ENCODE results near the gene MAP2K7.
"Not testable (repeated sequence)": the region's sequence is repeated elsewhere in the genome, so short reads cannot be mapped to it uniquely, and the experiment has no call there.

The MAP2K7 gene

DNA sequence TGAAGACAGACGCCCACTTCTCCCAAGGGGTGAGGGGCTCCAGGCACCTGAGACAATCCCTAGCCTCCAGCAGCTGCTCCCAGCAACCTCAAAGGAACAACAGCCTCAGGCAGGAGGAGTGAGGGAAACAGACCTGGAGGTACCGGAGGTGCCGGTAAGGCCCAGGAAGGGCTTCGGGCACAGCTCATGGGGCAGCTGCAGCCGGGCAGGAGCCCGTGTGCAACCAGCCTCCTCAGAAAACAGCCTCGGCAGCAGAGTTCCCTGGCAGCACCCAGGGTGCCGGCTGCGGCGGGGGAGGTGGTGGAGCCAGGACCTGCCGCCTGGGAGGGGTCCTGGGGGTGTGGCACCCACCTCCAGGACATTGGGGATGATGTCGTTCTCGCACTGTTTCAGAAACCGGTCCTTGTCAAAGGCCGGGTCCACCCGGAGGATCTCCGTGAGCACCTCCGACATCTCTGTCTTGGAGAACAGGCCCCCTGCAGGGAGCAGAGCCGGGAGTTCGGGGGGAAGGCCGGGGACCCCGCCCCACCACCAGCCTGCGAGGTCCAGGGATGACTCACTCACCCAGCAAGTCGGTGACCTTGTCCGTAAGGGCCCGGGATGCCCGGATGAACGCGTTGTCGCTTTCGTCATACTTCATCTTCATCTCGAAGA is 28.7 kb downstream of the MAP2K7 start:
- no peak for DNase-seq

DNA sequence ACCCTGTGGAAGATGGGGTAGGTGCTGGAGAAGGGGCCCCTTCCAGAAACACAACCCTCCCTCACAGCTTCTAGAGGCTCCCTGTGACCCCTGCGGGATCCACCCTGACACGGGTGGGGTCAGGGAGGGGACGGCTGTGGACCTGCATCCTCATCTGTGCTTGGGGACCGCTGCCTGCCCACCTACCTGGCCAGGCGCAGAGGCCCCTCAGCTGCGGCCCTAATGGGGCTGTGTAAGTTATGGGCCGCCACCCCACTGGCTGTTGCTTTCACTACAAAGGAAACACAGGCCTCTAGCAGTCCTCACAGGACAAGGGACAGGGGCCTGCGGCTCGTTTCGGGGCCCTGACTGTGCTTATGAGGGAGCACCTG is 29.2 kb downstream of the MAP2K7 start:
- DNase-seq, result no peak

- DNase-seq, result no peak
Observed at GRCh38 chr19:7933411-7933810, 29.7 kb downstream of the MAP2K7 start.

- DNase-seq, result no peak
Observed at GRCh38 chr19:7933828-7934725, 30.4 kb downstream of the MAP2K7 start.

- no peak for DNase-seq
Observed at GRCh38 chr19:7934766-7935165, 31.1 kb downstream of the MAP2K7 start.

GRCh38 chr19:7940841-7941240 is 37.2 kb downstream of the MAP2K7 start:
- DNase-seq, result no peak

DNA sequence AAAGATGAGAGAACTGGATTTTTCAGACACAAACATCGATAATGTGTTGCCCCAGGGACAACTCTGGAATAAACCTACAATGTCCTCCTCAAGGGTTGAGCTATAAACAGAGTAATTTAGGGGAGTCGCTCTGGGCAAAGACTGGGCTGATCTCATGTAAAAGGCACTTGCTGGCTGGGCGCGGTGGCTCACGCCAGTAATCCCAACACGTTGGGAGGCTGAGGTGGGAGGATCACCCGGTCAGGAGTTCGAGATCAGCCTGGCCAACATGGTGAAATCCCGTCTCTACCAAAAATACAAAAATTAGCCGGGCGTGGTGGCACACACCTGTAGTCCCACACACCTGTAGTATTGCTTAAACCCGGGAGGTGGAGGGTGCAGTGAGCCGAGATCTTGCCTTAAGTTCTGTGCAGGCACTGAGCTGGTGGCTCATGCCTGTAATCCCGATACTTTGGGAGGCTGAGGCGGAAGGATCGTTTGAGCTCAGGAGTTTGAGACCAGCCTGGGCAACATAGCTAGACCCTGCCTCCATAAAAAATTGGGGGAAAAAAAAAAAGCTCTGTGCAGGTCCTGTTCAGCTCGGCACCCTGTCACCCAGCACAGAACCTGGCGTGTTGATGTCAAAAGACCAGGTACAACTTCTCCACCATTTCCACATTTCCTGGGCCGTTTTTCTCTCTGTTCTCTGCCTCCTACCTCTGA is 38.4 kb downstream of the MAP2K7 start:
- no peak for DNase-seq

DNA sequence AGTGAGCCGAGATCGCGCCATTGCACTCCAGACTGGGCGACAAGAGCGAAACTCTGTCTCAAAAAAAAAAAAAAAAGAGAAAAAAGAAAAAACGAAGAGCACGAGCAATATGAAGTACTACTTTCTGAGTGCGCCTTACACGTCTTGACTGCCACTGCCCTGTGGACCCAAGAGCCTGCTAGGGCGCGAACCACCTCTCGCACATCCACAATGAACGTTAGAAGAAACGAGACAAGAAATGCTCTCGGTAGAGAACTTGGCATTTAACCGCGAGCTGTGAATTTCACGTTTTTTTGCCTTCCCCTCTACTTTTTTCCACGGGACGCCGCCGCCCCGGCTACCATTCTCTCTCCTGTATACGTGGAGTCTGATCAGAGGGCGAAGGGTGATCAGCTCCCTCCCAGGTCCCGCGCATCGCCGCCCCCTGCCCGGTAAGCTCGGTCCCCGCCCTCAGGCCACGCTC is 39.3 kb downstream of the MAP2K7 start:
- DNase-seq, result no peak

DNA sequence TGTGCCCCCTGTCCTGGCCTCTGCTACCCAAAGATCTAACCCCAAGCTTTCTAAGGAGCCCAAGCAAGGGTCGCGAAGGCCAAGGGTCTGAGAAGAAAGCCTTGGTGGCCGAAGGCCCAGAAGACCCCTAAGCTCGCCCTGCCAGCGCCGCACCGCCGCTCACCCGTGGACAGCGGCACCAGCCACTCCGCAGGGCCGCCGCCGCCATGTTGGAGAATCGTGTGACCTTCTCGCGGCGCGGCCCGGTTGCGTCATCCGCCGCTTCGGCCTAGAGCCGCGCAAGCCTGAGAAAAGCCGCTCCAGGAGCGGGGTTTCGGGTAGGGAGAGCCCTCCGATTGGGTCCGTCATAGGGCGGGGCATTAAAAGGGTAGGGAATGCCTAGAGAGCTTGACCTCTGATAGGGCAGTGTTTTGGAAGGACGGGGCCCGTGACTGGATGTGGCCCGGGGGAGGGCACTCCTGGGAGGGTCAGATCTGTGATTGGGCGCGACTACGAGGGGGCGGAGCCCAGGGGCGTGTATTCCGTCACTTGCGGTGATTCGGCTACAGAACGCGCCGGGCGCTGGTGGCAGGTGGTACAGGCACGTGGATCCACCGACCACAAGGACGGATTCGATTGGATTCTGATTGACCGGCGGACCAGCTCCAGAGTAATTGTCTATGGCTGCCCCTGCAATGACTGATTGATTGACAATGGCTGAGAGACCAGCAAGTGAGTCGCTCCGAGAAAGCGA is 39.9 kb downstream of the MAP2K7 start, which contains the start of gene TIMM44:
Gene TIMM44, minus strand, starts transcription at position 223 of the 733 bp plus-strand sequence. Its CDS starts 15 bp downstream, at position 208.
- DNase-seq, result peak; percentile 98

- peak; percentile 96 for DNase-seq
Observed at GRCh38 chr19:7944177-7944761, 40.6 kb downstream of the MAP2K7 start.

GRCh38 chr19:7947939-7948338 is 44.3 kb downstream of the MAP2K7 start:
- DNase-seq, result no peak

DNA sequence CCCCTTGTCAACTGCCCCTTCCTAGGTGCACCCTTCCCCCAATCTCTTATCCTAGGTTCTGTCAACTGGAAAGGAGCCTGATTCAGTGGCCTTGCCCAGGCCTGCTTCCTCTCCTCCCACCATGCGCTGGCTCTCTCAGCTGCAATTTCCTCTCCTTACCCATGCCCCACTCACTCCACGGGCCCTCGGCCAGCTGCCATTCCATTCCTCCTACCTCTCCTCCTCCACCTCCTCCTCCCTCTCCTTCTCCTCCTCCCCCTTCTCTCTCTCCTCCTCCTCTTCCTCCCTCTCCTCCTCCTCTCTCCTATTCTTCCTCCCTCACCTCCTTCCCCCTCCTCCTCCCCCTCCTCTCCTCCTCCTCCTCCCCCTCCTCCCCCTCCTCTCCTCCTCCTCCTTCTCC is 49.4 kb downstream of the MAP2K7 start:
- no peak for DNase-seq

GRCh38 chr19:7953576-7953975 is 49.9 kb downstream of the MAP2K7 start:
- no peak for DNase-seq

GRCh38 chr19:7955696-7956095 is 52.0 kb downstream of the MAP2K7 start:
- no peak for DNase-seq

DNA sequence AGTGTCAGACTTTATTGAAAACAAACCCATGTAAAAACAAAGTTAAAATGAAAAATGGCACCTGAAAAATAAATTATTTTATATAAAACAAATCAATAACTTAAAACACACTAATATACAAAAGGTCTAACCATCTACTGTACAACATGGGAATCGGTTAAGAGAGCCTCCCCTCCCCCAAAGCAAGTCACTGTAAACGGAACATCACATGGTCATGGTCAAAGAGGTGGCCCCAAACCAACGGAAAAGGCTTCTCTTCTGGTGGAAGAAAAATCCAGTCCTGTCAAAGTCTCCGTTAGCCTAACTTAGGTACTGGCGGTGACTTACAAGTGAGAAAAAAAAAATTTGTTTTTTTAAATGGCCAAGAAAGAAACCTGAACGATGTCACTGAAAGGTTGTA is 55.5 kb downstream of the MAP2K7 start:
- no peak for DNase-seq

DNA sequence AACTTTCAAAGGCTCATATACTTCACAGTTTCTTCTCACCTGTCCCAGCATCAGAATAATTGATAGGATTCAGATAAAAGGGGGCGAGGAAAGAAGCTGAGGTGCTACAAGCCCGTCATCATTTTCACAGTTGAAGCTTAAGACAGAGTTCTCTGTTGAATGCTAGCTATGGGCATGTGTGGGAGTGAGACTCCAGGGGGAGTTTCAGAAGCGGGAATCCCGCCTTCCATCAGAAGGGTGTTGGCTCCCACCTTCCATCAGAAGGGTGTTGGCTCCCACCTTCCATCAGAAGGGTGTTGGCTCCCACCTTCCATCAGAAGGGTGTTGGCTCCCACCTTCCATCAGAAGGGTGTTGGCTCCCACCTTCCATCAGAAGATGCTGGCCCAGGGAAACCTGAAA is 57.4 kb downstream of the MAP2K7 start:
- DNase-seq, result not testable (repeated sequence)

DNA sequence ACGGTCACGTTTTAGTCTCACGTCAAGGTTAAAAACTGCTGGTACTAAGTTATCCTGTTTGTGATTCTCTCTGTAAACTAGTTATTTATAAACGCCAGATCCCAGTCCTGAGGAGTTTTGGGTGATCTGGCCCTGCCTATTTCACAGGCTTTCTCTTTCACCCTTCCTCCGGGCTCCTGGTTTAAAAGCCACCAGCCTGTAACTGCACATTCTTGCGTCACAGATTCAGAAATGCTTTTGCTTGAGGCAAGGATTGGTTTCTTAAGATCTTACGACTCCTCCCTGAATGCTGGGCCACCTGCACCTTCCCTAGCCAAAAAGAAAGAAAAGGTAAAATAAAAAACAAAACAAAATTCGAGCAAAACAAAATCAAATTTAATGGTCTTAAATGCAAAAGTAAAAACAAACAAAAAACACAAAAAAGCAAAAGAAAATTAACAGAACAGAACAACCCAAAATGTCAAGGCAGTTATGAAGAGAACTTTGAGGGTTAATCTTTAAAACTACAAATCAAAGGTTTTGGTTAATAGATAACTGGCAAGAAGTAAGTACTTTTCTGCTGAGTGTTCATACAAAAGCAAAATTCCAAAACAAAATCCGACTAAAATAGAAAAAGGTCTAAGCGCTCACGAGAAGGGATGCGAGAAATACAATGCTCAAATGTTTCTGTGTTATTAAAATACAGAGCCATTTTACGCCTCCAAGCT is 58.4 kb downstream of the MAP2K7 start:
- no peak for DNase-seq

DNA sequence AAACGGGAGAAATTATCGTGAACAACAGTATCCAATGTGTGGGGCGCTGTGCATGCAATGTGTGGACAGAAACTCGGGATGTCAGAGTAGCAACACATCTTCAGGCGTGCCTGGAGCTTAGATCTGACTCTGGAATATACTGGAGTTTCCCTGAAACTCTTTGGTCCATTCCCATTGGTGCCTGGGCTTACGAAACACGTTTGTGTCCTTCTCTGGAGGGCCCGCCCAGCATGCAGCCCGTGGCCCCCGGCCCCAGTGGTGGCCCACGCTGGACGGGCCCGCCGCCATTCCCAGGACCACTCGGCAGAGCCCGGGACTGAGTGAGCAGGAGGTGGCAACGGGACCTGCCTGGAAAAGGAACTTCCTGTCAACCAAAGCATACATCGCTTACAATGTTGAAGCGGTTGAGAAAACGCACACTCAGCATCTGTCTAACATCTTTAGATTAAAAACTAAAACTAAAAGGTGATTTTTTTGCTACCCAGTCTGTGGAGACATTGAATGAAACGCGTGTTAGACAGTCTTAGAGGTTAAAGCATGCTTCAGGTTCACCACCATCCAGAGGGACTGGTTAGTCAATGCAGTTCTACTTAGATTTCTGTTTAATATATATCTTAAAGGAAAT is 59.1 kb downstream of the MAP2K7 start:
- no peak for DNase-seq

GRCh38 chr19:7963566-7963965 is 59.9 kb downstream of the MAP2K7 start:
- DNase-seq, result no peak

Data from retina (tissue), 1 donor.